H1 (cell line): Measurements from ENCODE around the gene ROS1. TPM values are rescaled to one million over a fixed set of nuclear protein-coding genes. Genes with fewer than 3 reads are reported as not detected.

ENCODE experiments used
- MAFK ChIP-seq: IDR thresholded peaks from 2 replicates; pipeline ENCODE4 v1.6.1; 2012; ENCODE audit warnings: low read depth, mild to moderate bottlenecking, improper control_type of control experiment, low read length
- SIX5 ChIP-seq: IDR thresholded peaks from 2 replicates; pipeline ENCODE4 v1.6.1; 2011; ENCODE audit warnings: mild to moderate bottlenecking, low read depth, low read length
- TAF7 ChIP-seq: optimal IDR thresholded peaks from 2 replicates; pipeline ENCODE3; 2011; ENCODE audit warnings: low read depth, mild to moderate bottlenecking, inconsistent platforms, low read length, moderate library complexity, borderline replicate concordance
- ZNF274 ChIP-seq: IDR thresholded peaks from 2 replicates; pipeline ENCODE4 v1.7.0; 2012; ENCODE audit warnings: low read length, borderline replicate concordance; ENCODE audit errors: extremely low read depth
- polyA plus RNA-seq, 7 experiments: library from polyadenylated mRNA; depleted of rRNA in 3 of 7; stranded (reverse) in 5 of 7; unstranded in 2 of 7; fragments of >200 nt in 5 of 7; fragments of 200-250 nt in 2 of 7; gene quantifications; 1 replicate in 5 of 7; 2 replicates in 1 of 7; 4 replicates in 1 of 7; pipeline versions ENCODE4 v1.2.1 to v1.2.3, GENCODE V29; 2011 to 2013; ENCODE audit warnings: missing spikeins in 2 of 7, mixed read lengths in 2 of 7
- total RNA-seq: library from RNA; stranded (reverse); fragmentation: NEBNext Ultra II Directional; extraction: Animal tissue kit (Norgen Biotek cat#: 25700); gene quantifications from 2 replicates; pipeline ENCODE4 v1.2.1, GENCODE V29; 2021

ROS1 gene
- total and polyA plus RNA-seq, 2 of the 8 experiments (the other 6 are each of a cell fraction or from before 2014, with no cell fraction given), result not detected

DNA sequence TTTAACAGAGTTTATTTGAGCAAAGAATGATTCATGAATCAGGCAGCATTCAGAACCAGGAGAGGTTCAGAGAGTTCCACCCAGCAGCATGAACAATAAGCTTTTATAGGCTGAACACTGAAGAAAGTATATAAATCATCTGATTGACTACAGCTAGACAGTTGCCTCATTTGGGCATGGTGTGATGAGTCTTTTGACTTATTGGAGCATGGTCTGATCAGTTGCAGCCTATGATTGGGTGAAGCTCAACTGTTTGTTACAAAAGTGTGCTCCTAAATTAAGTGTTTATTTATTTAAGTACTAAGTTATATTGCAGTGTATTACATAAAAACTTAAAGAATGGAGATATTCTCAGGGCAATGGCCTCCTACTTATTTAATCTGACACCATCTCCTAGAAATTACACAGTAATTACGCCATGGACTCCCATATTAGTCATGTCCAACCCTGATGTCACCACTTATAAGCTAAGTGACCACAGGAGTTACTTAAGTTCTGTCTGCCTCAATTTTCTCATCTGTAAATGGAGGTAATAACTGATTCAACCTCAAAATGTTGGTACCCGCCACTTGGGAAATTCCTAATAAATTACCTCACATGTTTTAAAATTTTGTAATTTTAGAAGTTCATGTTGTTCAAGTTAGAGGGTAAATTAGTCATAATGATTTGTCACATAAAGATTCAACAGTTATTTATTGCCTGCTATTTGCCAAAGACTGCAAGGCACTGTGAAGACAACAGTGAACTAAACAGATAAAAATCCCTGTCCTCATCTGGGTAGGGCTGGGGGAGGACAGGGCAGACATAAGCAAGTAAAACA is 15.2 kb upstream of the ROS1 start (continued):
- TF ChIP-seq TAF7, result no peak
- TF ChIP-seq ZNF274, result no peak
- no peak for TF ChIP-seq SIX5
- TF ChIP-seq MAFK, result no peak
